Fibroblast of peridontal ligament (primary cell): ENCODE measurements around the gene KCNJ6.
"Not testable (repeated sequence)": the region's sequence is repeated elsewhere in the genome, so short reads cannot be mapped to it uniquely, and the experiment has no call there.

Experiments used
- DNase-seq: peaks from one replicate; pipeline ENCODE4 v3.0.0-alpha.2; 2010; ENCODE audit errors: extremely low read depth

Gene KCNJ6

DNA sequence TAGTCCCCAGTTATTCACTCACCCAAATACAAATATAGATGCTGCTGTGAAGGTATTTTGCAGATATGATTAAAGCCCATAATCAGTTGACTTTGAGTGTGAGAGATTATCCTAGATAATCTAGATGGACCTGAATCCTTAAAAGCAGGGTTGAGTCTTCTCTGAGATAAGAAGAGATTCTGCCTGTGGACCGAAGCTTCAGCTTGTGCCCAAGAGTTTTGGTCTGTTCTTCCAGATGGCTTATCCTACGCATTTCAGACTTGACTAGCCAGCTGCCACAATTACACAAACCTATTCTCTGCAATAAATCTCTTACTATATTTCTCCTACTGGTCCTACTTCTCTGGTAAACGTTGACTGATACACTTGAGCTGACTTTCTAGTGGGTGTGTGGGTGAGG is 145.1 kb downstream of the KCNJ6 start:
- no peak for DNase-seq

DNA sequence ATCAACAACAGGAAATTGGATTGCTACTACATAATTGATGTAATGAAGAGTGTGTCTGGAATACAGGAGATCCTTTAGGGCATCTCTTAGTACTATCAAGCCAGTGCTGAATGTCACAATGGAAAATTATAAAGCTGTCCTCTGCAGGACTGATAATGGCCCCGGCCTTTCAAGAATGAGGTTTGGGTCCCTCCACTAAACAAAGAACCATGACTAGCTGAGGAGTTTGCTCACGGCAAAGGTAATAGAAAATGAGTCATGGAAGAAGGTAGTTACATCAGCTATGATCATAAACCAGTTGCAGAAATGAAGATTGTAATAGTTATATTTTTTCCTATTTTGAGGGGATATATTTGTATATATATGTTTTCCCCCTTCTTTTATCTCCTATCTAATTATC is 145.8 kb downstream of the KCNJ6 start:
- DNase-seq = no peak

DNA sequence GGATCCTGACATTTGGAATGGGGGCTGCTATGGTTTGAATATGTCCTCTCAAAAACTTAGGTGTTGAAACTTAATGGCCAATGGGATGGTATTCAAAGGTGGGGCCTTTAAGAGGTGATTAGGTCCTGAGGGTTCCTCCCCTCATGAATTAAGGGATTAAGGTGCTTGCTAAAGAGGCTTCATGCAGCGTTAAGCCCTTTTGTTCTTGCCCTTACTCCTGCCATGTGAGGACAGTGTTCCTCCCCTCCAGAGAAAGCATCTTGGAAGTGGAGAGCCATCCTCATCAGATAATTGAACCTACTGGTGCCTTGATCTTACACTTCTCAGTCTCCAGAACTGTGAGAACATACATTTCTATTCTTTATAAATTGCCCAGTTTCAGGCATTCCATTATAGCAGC is 146.6 kb downstream of the KCNJ6 start:
- DNase-seq = no peak

DNA sequence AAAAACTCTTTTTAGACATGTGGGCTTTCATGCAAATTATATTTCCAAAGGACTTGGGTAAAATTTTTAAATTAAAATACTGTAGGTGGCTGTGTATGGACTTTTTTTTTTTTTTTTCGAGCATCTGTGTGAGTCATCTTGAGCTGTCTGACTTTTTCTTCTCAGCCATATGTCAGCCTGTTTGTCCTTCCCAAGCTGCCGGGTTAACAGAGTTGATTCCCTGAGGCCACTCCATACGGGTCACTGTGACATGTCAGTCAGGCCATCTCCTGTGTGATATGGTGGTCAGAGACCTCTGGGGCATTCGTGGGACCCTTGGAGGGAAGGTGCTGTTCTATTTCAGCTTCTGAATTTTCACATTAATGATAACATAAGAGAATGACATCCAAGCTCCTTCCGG is 148.3 kb downstream of the KCNJ6 start:
- DNase-seq = peak; percentile 34

DNA sequence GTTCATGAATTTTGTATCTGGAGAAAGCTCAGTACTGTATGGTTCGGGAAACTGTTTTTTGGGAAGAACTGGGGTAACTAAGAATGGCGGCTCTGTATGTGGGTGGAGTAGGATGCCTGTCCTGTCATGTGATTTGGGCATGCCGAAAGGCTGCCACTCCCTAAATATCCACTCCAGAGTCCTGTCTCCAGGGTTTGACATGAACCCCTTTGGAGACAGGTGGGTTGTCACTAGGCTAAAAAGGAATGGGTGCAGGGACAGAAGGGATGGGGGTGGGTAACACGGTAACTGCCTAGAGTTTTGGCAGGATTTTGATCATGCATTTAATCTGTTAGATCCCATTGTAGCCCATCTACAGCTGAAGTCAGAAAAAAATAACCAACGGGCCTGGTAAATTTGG is 150.1 kb downstream of the KCNJ6 start:
- DNase-seq = no peak

DNA sequence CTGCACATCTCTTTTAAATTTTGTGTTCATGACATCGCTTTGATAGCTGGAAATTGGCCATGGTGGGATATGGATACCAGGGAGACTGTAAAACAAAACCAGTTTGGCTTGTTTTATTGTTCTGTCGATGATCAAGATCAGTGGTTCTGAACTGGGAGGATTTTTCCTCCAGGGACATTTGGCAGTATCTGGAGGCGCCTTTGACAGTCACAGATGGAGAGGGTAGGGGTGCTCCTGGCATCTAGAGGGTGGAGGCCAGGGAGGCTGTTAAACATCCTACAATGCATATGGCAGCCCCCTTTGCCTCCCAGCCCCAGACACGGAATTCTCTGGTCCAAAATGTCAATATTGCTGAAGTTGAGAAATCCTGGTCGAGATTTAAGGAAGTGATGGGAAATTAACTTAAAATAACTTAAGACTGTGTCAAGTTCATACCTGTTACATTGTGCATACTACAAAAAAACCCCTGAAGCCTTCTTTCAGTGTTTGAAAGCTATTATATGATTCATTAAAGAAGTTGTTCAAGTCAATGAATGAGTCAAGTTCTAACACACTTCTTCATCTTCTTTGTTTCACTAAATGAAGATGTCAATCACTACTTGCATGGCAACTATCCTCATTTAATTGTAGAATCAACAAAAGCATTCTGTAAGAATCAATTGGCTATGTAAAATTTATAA is 150.9 kb downstream of the KCNJ6 start:
- DNase-seq = no peak

DNA sequence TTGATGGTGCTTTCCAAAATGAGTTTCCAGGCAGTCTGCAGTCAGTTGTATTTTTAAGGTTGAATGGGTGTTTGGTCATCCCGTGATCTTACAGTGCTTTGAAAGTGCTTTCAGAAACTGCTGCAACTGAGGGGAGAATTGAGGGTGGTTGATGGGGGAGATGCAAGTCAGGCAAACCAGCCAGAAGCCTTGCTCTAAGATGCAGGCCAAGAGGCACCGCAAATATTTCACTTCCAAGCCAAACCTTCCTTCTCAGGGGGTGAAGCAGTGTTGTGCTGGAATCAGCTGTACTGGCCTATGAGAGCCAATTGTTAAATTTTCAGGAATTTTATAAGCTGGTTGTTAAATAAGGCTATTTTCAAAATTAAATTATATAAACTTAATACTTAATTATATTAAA is 151.6 kb downstream of the KCNJ6 start:
- peak; percentile 64 for DNase-seq

DNA sequence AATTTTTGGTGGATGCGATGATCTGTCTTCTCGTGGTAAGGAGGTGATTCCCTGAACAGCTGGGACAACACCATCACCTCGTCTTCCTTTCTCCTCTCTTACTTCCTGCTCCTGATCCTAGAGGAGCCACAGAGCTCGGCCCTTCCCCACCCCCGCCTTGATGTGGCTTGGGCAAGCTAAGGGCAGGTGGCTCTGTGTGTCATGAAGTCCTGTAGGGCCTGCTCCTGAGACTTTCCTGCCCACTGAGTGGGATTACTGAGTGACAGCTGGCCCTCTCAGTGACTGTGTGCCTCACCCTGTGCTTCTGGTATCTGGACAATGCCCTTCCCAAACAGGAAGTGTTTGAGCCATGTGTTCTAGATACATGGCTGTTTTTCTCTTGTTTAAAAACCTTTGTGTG is 153.0 kb downstream of the KCNJ6 start:
- DNase-seq = no peak

DNA sequence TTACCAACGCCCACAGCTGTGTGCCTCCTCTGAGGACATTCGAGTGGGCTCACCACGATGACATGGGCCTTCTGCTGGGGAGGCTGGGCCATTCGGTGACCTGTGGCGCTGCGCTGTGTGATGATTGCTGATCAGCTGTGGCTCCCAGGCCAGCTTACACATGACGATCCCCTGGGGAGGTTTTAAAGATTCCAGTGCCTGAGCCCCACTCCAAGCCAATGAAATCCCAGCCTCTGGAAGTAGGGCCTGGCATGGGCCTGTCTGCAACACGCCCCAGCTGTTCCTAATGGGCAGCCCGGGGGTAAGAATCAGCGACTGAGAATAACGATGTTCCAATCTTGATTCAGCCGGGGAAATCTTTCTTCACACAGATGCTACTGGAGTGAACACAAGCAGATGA is 153.7 kb downstream of the KCNJ6 start:
- DNase-seq = no peak

DNA sequence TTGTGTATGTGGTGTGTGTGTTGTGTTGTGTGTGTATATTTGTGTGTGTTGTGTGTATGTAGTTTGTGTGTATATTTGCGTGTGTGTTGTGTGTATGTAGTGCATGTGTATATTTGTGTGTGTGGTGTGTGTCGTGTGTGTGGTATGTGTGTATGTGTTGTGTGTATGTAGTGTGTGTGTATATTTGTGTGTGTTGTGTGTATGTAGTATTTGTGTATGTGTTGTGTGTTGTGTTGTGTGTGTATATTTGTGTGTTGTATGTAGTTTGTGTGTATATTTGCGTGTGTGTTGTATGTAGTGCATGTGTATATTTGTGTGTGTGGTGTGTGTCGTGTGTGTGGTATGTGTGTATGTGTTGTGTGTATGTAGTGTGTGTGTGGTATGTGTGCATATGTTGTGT is 154.9 kb downstream of the KCNJ6 start:
- DNase-seq = not testable (repeated sequence)

DNA sequence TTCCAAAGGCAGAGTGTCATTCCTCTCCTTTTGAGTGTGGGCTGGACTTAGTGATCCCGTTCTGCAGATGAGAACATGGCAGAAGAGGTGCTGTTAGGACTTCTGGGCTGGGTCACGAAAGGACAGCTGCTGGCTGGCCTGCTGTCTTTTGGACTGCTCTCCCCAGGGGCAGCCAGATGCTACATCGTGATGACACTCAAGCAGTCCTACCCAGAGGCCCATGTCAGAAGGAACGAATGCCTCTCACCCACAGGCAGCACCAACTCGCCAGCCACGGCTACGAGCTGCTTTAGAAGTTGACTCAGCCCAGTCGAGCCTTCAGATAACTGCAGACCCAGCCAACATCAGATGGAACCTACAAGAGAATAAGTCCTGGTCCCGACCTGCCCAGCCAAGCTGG is 156.5 kb downstream of the KCNJ6 start:
- no peak for DNase-seq

DNA sequence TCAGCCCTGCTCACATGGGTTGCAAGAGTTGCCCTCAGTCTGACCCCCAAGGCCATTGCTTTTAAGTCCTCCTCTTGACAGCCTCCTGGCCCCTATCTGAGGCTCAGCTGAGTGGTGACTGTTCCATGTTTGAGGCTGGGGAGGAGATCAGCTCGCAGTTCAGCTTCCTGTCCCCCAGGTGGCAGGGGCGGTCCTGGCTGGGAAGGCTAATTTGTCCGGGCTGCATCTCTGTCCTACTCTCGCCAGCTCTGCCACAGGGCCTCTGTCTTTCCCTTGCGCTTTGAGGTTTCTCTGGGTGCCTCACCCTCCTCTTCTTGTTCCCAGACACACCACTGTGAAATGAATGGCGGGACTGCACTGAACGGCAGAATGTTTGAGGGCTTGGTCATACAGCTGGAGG is 157.3 kb downstream of the KCNJ6 start:
- peak; percentile 43 for DNase-seq

DNA sequence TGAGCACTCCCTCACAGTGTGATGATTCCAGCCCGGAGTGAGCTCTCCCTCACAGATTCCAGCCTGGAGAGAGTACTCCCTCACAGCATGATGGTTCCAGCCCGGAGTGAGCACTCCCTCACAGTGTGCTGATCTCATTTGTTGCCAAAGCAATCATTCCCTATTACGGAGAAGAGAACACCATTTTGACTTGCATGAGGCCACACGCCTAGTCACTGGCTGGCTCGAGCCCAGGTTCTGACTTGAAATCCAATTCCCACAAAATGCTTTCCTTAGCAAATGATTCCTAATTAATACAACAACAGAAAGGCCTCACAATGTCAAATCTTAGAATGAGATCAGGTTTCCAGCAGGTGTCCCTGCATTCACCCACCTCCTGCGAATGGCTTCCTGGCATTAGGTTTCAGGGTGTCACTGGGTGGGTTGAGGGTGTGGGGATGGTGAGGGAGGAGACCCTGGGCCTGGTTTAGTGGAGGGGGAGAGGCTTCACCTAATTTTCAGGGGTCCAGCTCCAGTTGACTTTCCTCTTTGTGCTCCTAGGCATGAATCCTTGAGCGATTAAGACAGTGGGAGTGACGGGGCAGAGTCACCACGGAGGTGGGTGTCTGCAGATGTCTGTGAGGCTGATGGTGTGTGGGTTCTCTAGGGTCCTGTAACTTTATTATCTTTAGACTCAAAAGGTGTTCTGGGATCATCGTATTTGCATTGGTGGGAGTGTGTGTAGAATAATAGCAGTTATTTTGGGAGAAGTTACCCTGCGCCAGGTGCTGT is 158.5 kb downstream of the KCNJ6 start:
- DNase-seq = peak; percentile 35

DNA sequence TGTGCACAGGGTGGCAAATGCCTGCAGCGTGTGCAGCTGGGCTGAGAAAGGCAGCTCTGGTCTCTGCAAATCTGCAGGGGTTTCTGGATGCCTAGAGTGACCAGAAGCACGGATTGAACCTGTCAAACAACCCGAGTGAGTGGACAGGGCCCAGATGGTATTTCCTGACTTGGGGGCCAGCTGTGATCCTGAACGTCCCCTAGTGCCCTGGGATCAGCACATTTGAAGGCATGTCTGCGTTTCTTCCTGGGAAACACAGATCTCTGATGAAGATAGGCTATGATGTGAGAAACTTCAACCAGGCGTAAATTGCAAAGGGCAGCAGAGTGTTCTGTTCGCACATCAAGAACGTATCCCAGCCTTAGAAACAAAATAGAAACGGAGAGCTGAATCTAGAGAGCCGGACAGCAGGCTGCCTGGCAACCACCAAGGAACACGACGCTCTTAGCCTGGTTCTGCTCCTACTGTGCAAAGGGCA is 163.1 kb downstream of the KCNJ6 start:
- no peak for DNase-seq

DNA sequence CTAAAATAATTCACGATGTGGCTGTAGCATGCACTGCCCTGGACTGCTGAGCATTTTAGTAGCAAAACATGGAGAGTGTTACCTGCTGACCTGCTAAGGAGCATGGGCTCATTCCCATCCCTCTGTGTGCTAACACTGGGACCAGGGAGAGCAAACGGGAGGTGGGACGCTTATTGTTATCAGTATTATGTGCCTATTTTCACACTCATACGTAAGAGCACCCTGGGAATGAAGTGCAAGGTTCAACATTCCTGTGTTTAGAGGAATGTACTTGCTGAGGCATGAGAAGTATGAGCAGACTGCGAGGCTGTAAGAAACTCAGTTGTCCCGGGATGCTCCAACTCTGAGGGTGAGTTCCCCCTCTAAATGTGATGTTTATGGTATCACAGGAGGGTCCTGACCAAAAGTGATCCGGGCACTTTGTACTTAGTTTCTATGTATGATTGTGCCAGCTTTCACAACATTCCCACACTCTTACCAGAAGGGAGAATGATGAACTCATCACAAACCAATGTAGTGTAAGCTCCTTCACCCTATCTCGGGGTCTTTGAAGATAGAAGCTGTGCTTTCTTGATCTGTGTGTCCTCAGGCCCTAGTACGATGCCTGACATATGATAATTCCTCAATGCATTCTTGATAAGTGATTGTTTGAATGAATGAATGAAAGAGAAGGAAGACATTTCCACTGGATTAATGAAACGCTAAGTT is 164.8 kb downstream of the KCNJ6 start:
- peak; percentile 20 for DNase-seq

DNA sequence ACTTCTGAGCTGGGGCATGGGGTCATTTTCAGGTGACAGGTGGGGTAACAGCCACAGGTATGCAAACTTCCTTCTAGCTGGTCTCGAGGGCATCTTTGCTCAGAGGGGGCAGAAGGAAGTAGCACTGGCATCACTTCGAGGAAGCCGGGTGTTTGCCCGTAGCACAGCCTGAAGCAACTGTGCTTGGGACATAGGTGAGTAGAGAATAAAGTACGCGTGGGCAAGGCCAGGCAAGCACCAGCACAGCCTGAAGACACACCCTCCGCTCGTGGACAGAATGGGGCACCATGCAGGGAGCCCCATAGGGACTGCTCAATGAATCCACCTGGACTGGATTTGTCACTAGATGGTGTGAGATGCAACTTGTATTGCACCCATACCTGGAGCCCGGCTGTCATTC is 167.1 kb downstream of the KCNJ6 start:
- no peak for DNase-seq

DNA sequence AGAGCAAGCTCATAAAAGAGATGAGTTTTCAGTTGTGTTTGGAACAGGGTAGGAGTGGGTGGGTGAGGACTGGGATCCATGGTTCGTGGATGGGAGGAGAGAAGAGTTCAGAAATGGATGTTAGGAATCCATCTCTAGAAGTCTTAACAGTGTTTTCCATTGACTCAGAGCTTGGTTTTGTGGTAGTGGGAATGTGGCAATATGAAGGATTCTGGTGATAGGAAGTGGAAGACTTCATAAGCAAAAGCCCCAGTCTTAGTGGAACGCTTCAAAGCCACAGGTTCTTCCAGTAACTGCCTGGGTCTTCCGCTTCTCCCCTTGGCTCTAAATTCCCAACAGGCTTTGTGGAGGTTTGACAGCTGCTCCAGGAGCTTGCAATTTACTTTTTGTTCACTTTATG is 167.9 kb downstream of the KCNJ6 start:
- no peak for DNase-seq

DNA sequence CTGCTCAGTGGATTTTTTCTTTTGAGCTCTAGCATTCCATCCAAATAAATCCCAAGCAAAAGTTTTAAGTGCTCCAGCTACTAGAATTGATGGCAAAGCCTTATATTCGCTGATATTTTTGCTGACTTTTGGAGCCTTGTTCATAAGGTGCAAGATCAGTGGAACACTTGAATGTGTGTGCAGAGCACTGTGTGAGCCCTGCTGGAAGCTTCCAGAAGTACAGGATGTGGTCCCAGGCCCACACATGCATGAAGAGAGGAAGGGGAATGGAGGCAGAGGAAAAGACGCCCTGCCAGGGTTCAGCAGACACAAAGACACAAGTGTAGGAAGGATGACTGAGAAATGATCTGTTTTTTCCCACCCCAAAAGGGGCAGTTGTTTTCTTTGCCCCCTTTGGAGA is 169.4 kb downstream of the KCNJ6 start:
- no peak for DNase-seq

DNA sequence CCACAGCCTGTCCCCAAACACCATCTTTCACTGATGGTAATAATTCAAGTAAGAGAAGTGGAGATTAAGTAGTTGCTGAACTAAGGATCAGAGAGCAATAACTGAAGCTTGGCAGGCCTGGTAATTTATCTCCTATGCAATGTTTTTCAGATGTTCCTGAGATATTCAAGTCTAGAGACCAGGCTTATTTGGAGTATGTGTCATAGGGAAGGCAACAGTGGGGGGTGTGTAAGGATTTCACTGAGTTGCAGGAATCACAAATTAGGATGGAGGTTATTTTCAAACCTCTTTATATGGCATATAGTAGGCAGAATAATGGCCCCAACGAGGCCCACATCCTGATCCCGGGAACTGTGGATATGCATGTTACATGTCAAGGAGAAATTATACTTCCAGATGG is 171.7 kb downstream of the KCNJ6 start:
- DNase-seq = no peak

DNA sequence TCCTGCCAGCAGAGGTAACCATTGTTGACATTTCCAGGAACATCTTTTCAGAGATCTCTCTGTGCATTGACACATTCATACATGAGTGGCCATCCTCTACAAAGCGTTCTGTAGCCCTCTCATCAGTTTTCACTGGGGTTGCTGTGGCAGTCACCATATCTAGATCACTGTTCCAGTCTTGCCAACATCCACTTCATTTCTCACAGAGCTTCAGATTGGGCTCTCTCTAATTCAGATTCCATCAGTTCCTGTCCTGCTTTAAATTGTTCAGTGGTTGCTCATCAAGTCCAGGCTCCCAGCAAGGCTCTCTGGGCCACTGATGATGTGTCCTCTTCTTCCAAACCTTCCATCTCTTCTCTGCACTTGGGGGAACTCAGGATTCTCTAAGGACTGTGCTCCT is 173.7 kb downstream of the KCNJ6 start:
- DNase-seq = peak; percentile 38

DNA sequence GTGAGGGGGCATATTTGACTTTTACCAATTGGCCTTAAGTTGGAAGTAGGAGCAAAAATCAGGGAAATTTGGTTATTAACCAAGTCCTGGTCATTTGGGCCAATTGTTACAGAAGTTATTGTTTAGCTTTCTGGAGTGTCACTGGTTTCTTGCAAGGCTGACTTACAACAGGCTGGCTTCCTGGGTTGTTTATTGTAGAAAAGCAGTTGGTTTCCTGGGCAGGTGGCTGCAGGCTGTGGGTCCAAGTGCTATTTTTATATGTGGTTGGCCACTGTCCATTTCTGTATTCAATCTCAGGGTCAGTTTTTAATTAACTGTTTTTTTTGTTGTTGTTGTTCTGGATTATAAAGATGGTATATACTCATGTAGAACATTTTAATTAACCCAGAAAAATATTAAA is 174.1 kb downstream of the KCNJ6 start:
- DNase-seq = no peak

DNA sequence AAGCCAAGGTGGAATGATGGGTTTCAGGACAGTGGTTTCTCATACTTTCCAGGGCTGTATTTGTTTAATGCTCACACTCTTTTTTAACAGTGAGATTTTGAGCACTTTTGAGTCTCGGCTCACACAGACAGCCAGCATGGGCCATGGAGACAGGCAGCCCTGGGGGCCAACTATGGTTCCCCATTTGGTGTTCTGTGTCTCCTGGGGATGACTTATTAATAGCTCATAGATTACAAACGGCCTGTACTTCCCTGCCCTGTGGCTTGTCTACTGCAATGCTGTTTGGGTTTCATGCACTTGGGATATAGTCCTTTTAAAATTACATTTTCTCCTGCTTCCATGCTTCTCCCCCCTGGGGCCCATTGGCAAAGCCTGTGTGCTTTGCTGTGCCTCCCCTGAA is 178.3 kb downstream of the KCNJ6 start:
- DNase-seq = no peak

DNA sequence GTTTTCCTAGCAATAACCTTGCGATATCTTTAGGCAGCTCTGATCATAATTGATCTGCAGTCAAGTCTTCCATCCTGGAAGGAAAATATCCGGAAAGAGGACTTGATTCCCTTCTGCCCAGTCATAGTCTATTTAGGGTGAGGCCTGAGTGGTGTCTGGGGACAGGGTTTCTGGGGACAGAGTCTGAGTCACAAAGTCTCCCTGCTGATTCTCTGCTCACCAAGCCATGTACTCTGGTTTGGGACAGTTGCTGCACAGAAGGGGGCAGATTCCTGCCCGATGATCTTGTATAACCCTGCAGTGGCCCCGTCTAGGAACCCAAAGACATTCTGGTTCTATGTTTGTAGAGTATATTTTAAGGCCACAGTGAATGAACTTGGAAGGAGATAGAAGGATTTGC is 178.8 kb downstream of the KCNJ6 start:
- DNase-seq = no peak
